Measurements from ENCODE around the gene ABHD4.
"Not testable (repeated sequence)": the region's sequence is repeated elsewhere in the genome, so short reads cannot be mapped to it uniquely, and the experiment has no call there.

Gene ABHD4

GRCh38 chr14:22598099-22598895 is at the start of gene ABHD4:
ABHD4 (plus strand) TSS chr14:22598300; CDS start chr14:22598307, 7 bp downstream.
- no peak for FAIRE-seq
- DNase-seq (ENCODE audit: insufficient read length, low spot score): peak; percentile 48

GRCh38 chr14:22549324-22549962 is 48.7 kb upstream of the ABHD4 start:
- FAIRE-seq (no peak), DNase-seq (ENCODE audit: insufficient read length, low spot score) (no peak)

DNA sequence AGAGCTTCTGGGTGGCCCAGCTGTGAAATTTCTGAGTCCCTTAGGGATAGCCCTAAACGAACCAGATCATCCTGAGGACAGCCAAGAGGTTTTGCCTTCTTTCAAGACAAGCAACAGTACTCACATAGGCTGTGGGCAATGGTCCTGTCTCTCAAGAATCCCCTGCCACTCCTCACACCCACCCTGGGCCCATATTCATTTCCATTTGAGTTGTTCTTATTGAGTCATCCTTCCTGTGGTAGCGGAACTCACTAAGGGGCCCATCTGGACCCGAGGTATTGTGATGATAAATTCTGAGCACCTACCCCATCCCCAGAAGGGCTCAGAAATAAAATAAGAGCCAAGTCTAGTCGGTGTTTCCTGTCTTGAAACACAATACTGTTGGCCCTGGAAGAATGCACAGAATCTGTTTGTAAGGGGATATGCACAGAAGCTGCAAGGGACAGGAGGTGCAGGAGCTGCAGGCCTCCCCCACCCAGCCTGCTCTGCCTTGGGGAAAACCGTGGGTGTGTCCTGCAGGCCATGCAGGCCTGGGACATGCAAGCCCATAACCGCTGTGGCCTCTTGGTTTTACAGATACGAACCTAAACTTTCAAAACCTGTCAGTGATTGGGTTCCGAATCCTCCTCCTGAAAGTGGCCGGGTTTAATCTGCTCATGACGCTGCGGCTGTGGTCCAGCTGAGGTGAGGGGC is 48.0 kb upstream of the ABHD4 start:
- FAIRE-seq (no peak), DNase-seq (ENCODE audit: insufficient read length, low spot score) (no peak)

- FAIRE-seq (no peak), DNase-seq (ENCODE audit: insufficient read length, low spot score) (no peak)
Measured at GRCh38 chr14:22551605-22551997, 46.5 kb upstream of the ABHD4 start.

- DNase-seq (ENCODE audit: insufficient read length, low spot score) (no peak), FAIRE-seq (no peak)
Measured at GRCh38 chr14:22552001-22552826, 45.9 kb upstream of the ABHD4 start.

- FAIRE-seq (no peak), DNase-seq (ENCODE audit: insufficient read length, low spot score) (no peak)
Measured at GRCh38 chr14:22552827-22553076, 45.3 kb upstream of the ABHD4 start.

GRCh38 chr14:22553445-22553844 is 44.7 kb upstream of the ABHD4 start:
- FAIRE-seq: no peak
- DNase-seq (ENCODE audit: insufficient read length, low spot score): no peak

DNA sequence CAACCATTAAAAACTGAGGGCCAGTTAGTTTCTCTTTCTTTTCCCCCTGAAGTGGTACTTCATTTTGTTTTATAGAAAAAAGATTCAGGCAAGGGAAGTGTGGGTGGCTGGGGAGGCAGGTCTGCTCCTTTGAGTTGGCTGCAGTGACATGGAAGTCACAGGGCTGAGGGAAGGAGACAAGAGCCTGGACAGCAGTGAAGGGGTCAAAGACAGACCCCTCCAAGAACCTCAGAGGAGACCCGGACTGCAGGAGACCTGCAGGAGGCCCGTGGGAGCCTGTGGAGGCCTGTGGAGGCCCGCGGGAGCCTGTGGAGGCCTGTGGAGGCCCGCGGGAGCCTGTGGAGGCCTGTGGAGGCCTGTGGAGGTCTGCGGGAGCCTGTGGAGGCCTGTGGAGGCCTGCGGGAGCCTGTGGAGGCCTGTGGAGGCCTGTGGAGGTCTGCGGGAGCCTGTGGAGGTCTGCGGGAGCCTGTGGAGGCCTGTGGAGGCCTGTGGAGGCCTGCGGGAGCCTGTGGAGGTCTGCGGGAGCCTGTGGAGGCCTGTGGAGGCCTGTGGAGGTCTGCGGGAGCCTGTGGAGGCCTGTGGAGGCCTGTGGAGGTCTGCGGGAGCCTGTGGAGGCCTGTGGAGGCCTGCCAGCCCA is 44.1 kb upstream of the ABHD4 start:
- FAIRE-seq; DNase-seq (ENCODE audit: insufficient read length, low spot score): not testable (repeated sequence)

- DNase-seq (ENCODE audit: insufficient read length, low spot score): no peak
- no peak for FAIRE-seq
Measured at GRCh38 chr14:22554498-22555383, 43.4 kb upstream of the ABHD4 start.

- DNase-seq (ENCODE audit: insufficient read length, low spot score) (no peak), FAIRE-seq (no peak)
Measured at GRCh38 chr14:22555384-22556011, 42.6 kb upstream of the ABHD4 start.

DNA sequence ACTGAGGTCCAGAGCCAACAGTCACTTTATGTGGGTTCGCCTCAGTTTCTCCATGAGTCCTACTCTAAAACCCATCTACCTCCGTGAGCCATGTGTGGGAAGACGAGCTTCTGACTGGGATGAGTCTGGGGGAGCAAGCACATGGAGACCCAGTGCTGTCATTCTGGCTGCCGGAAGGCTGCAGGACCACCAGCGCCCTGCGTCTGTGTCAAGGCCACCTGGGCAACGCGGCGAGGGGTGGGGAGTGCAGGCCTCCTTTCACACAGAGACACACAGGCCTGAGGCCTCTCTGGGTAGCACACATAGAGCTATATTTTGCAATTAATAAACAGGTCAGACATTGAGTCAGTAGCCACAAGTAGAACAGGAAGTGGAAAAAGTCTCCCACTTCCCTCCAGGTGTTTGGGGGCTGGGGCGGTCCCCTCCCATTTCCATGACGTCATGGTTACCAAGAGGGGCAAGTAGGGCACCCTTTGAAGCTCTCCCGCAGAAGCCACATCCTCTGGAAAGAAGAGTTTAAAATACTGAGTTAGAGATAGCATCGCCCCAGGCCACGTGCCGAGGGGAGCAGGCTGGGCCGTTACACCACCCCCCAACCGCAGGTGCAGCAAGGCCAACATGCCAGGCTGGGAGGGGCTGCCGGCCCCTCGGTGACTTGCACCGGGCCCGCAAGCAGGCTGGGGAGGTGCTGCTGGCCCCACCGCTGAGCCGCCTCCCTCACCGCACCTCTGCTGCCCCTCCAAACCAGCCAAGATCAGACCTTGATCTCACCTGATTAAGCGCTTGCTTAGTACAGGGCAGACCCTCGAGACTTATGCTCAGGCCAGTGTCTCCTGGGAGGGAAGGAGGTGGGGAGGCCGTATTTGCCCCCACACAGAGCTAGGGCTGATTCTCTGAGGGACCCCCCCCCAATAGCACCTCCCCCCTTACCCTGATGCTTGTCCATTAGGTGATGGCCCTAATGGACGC is 41.8 kb upstream of the ABHD4 start:
- DNase-seq (ENCODE audit: insufficient read length, low spot score) (peak; percentile 43), FAIRE-seq (no peak)

DNA sequence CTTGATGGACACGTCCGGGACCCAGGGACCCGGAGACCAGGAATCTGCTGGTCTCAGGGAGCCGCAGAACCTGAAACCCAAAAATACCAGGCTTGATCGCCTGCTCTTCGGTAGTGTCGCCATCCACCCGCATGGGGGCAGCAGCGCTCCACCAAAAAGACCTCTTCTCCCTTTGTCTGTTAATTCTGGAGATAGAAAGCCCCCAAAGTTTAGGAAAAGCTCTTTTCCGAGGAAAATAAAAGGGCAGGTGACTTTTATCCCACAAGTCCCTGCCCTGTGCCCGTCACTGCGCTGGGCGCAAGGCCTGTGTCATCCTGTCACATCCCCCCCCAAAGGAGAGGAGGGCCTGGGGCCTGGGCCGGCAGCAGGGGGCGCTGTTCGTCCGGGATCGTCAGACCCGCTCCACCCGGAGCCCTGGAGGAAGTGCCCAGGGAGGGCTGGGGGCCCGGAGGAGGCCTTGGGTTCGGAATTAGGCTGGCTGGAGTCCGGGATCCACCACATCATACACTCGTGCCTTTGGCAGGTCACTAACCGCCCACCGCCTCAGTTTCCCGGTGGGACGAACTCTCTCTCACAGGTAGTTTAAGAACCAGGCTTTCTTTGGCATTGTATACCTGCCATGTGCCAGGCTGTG is 41.0 kb upstream of the ABHD4 start:
- FAIRE-seq (no peak), DNase-seq (ENCODE audit: insufficient read length, low spot score) (peak; percentile 46)

DNA sequence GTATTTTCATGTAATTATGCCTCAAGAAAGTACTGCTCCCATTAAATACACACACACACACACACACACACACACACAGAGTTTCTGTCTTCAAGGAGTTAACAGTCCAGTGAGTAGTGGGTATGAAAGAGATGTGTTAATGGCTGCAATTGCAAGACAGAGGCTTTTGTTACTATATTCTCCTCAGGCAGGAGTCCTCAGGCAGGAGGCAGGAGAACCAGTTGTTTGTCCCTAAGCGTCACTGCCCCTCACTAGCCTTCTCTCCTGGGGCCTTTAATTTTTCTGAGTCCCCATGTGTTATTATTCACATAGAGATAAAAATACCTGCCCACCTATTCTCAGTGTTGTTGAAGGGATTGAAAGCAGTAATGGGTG is 40.3 kb upstream of the ABHD4 start:
- DNase-seq (ENCODE audit: insufficient read length, low spot score): no peak
- FAIRE-seq: no peak

- DNase-seq (ENCODE audit: insufficient read length, low spot score) (no peak), FAIRE-seq (no peak)
Measured at GRCh38 chr14:22558221-22558913, 39.7 kb upstream of the ABHD4 start.

DNA sequence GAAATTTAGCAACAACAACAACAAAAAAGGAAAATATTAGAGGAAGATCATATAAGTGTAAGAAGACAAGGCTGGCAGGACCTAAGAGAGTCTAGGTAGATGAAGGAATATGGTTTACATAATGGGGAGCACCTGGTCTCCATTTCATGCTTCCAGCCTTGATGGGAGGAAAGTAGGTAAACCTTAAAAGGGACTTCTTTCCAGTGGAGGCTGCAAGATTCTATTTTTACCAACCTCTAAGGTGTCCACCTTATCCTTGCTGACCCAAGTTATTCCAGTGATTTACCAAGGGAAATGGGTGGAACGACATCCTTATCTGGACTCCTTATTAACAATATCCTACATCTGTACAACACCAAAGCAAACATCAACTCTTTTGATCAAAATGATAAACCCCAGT is 39.1 kb upstream of the ABHD4 start:
- DNase-seq (ENCODE audit: insufficient read length, low spot score) (no peak), FAIRE-seq (no peak)

GRCh38 chr14:22560662-22561365 is 37.3 kb upstream of the ABHD4 start:
- DNase-seq (ENCODE audit: insufficient read length, low spot score) (no peak), FAIRE-seq (no peak)

DNA sequence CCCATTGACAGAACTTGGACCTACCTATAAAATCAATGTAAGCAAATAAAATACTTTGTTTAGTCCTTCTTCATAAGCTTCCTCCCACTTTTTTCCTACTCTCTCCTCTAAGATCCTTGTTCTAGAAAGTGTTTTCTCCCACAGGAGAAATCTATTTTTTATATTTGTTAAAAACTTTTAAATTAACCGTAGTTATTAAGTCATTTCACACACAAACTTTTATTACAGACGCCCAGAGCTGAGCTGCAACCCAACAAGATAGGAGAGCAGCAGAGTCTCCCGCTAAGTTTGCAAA is 36.8 kb upstream of the ABHD4 start:
- no peak for DNase-seq (ENCODE audit: insufficient read length, low spot score)
- FAIRE-seq: no peak
